GM23338 (cell line): Measurements from ENCODE around the gene C12orf43.

Experiments used
- CTCF ChIP-seq, 2 experiments: fragments of 200-600 bp in 1 of 2; sonication (generic) in 1 of 2; conservative IDR thresholded peaks; 2 replicates each; pipeline versions ENCODE4 v1.5.1 to v1.6.1; 2016 to 2017; ENCODE audit warnings: antibody characterized with exemption in 2 of 2, low read depth in 2 of 2, mild to moderate bottlenecking in 2 of 2, moderate library complexity in 1 of 2
- ETS1 ChIP-seq: IDR thresholded peaks from 2 replicates; pipeline ENCODE4 v1.6.1; 2016; ENCODE audit warnings: antibody characterized with exemption
- EZH2 ChIP-seq: fragments of 200-600 bp; sonication (generic); IDR thresholded peaks from one replicate; pipeline ENCODE4 v1.8.0; 2017; ENCODE audit warnings: antibody characterized with exemption, mild to moderate bottlenecking, low read depth; ENCODE audit not compliant: unreplicated experiment
- JUNB ChIP-seq: IDR thresholded peaks from one replicate; pipeline ENCODE4 v1.6.1; 2016; ENCODE audit warnings: antibody characterized with exemption; ENCODE audit not compliant: unreplicated experiment
- ZNF331 ChIP-seq: fragments of 250-450 bp; sonication (Bioruptor Pico); IDR thresholded peaks from 2 replicates; pipeline ENCODE4 v1.5.0; 2020; ENCODE audit warnings: low read depth, mild to moderate bottlenecking, moderate library complexity
- TF ChIP-seq, protein P1 (sequence below): IDR thresholded peaks from one replicate; pipeline ENCODE4 v1.6.1; 2018; ENCODE audit warnings: antibody characterized with exemption; ENCODE audit not compliant: unreplicated experiment

DNA sequence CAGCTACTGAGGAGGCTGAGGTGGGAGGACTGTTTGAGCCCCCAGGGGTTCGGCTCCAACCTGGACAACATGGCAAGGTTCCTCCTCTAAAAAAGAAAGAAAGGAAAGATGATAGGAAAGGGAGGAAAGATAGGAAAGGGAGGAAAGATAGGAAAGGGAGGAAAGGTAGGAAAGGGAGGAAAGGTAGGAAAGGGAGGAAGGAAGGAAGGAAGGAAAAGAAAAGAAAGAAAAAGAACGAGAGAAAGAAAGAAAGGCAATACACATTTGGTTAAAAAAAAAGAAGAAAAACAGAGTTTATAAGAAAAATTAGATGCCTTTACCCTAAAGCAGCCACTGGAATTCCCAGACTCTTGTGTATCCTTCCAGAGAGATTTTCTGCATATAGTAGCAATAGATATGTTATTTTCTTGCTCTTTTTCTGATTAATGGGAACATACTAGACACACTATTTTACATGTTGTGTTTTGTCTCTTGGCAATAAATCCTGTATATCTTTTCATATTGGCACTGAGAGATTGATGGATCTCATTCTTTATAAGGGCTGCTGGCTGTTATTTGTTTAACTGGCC, 25.7 kb downstream of the C12orf43 start:
- TF ChIP-seq ETS1 (no peak), CTCF (conservative IDR thresholded peaks at IDR 0.05; ENCODE audit: low read depth in 2 of 2) (no peak), JUNB (no peak), ZNF331 (CRISPR knock-in tag) (no peak), EZH2 (no peak)
- TF ChIP-seq, protein P1, sequence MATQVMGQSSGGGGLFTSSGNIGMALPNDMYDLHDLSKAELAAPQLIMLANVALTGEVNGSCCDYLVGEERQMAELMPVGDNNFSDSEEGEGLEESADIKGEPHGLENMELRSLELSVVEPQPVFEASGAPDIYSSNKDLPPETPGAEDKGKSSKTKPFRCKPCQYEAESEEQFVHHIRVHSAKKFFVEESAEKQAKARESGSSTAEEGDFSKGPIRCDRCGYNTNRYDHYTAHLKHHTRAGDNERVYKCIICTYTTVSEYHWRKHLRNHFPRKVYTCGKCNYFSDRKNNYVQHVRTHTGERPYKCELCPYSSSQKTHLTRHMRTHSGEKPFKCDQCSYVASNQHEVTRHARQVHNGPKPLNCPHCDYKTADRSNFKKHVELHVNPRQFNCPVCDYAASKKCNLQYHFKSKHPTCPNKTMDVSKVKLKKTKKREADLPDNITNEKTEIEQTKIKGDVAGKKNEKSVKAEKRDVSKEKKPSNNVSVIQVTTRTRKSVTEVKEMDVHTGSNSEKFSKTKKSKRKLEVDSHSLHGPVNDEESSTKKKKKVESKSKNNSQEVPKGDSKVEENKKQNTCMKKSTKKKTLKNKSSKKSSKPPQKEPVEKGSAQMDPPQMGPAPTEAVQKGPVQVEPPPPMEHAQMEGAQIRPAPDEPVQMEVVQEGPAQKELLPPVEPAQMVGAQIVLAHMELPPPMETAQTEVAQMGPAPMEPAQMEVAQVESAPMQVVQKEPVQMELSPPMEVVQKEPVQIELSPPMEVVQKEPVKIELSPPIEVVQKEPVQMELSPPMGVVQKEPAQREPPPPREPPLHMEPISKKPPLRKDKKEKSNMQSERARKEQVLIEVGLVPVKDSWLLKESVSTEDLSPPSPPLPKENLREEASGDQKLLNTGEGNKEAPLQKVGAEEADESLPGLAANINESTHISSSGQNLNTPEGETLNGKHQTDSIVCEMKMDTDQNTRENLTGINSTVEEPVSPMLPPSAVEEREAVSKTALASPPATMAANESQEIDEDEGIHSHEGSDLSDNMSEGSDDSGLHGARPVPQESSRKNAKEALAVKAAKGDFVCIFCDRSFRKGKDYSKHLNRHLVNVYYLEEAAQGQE, result no peak
